Prostate gland (tissue), 2 donors: Measurements from ENCODE around the gene FCN2. TPM values are rescaled to one million over a fixed set of nuclear protein-coding genes. Genes with fewer than 3 reads are reported as not detected.

Experiments
- DNase-seq: peaks from one replicate; pipeline ENCODE4 v3.0.0-alpha.2; 2019; ENCODE audit warnings: low spot score
- H3K27ac ChIP-seq, 2 donors: fragments of 200-600 bp; sonication (generic); 2 replicates each; pipeline ENCODE4 v1.5.1; 2017 to 2019
- H3K27me3 ChIP-seq: fragments of 200-600 bp; sonication (generic); replicated peaks from 2 replicates; pipeline ENCODE4 v1.5.1; 2019; ENCODE audit not compliant: insufficient read depth
- H3K36me3 ChIP-seq, 2 donors: fragments of 200-600 bp; sonication (generic); 1 replicate in 1 of 2; 2 replicates in 1 of 2; pipeline versions ENCODE4 v1.5.1 to v1.8.1; 2017 to 2019
- H3K4me1 ChIP-seq: fragments of 200-600 bp; sonication (generic); replicated peaks from 2 replicates; pipeline ENCODE4 v1.5.1; 2019
- H3K4me3 ChIP-seq, 2 donors: fragments of 200-600 bp; sonication (generic); 2 replicates each; pipeline ENCODE4 v1.5.1; 2017 to 2019
- H3K9me3 ChIP-seq: fragments of 200-600 bp; sonication (generic); 2 replicates; pipeline ENCODE4 v1.5.1; 2017
- CTCF ChIP-seq, 4 experiments: fragments of 200-600 bp in 2 of 4; fragments of 450-650 bp in 2 of 4; sonication (generic) in 2 of 4; IDR thresholded peaks; 1 replicate in 3 of 4; 2 replicates in 1 of 4; pipeline ENCODE4 v1.5.1; 2016 to 2019; ENCODE audit warnings: antibody characterized with exemption in 4 of 4, mild to moderate bottlenecking in 2 of 4, moderate library complexity in 2 of 4
- POLR2A ChIP-seq: fragments of 450-650 bp; IDR thresholded peaks from one replicate; pipeline ENCODE4 v1.6.1; 2016; ENCODE audit warnings: antibody characterized with exemption, mild to moderate bottlenecking
- POLR2AphosphoS5 ChIP-seq: sonication (generic); formaldehyde crosslinking; IDR thresholded peaks from one replicate; pipeline ENCODE4 v1.6.1; 2017; ENCODE audit warnings: antibody characterized with exemption
- WGBS: methylation state at CpG from one replicate; pipeline ENCODE4 v1.1.5; 2018; 5-methylcytosine and 5-hydroxymethylcytosine counted together
- intact Hi-C: fragments of 100-400 bp; cut with DNase I; formaldehyde crosslinking; loops from one replicate; pipeline ENCODE4 v1.14.2; 2022
- total RNA-seq, 2 donors: library from RNA; depleted of rRNA; stranded (reverse); fragments of >200 nt; gene quantifications; one replicate each; pipeline ENCODE4 v1.1.0, GENCODE V29; 2016

The FCN2 gene
- total RNA-seq, 2 donors from 2014 or later = 2.4 TPM; not detected in 1

GRCh38 chr9:134846699-134847098 is 33.9 kb upstream of the FCN2 start:
- 89% methylated on average over 1 of the region's 1 CpG for WGBS
- intact Hi-C loops = no loop called here
- no peaks in the 10 kb centered on the region for H3K36me3 ChIP-seq
- H3K9me3 ChIP-seq = no peaks in the 10 kb centered on the region
- DNase-seq = no peak
- no peak overlapping the region for H3K4me3 ChIP-seq
- no peaks in the 10 kb centered on the region for H3K4me1 ChIP-seq
- TF ChIP-seq CTCF (IDR thresholded peaks at IDR 0.05) = no peak
- TF ChIP-seq POLR2AphosphoS5 = no peak
- no peak for TF ChIP-seq POLR2A
- H3K27ac ChIP-seq = no peak overlapping the region
- no peaks in the 10 kb centered on the region for H3K27me3 ChIP-seq

GRCh38 chr9:134847138-134847537 is 33.5 kb upstream of the FCN2 start:
- Histone ChIP-seq H3K4me1 (no peaks in the 10 kb centered on the region), H3K4me3 (no peak overlapping the region), H3K9me3 (no peaks in the 10 kb centered on the region), H3K36me3 (no peaks in the 10 kb centered on the region), H3K27me3 (no peaks in the 10 kb centered on the region), H3K27ac (no peak overlapping the region)
- intact Hi-C loops = no loop called here
- TF ChIP-seq CTCF (IDR thresholded peaks at IDR 0.05) = no peak
- TF ChIP-seq POLR2AphosphoS5 = no peak
- no peak for TF ChIP-seq POLR2A
- 90% methylated on average over 3 of the region's 3 CpGs for WGBS
- DNase-seq = no peak

GRCh38 chr9:134847752-134848432 is 32.7 kb upstream of the FCN2 start:
- H3K36me3 ChIP-seq = no peaks in the 10 kb centered on the region
- intact Hi-C loops = no loop called here
- 65% methylated on average over 13 of the region's 16 CpGs for WGBS
- no peak overlapping the region for H3K27ac ChIP-seq
- no peaks in the 10 kb centered on the region for H3K4me1 ChIP-seq
- TF ChIP-seq CTCF (IDR thresholded peaks at IDR 0.05) = no peak
- no peak for TF ChIP-seq POLR2AphosphoS5
- no peak for TF ChIP-seq POLR2A
- H3K9me3 ChIP-seq = no peaks in the 10 kb centered on the region
- no peak overlapping the region for H3K4me3 ChIP-seq
- no peak for DNase-seq
- H3K27me3 ChIP-seq = no peaks in the 10 kb centered on the region

- Histone ChIP-seq H3K4me1 (no peaks in the 10 kb centered on the region), H3K36me3 (no peaks in the 10 kb centered on the region), H3K27ac (no peak overlapping the region), H3K4me3 (no peak overlapping the region), H3K9me3 (no peaks in the 10 kb centered on the region), H3K27me3 (no peaks in the 10 kb centered on the region)
- TF ChIP-seq POLR2A (no peak), CTCF (IDR thresholded peaks at IDR 0.05) (no peak)
- WGBS = 91% methylated on average over 10 of the region's 10 CpGs
- DNase-seq = no peak
- intact Hi-C loops = no loop called here
Observed at GRCh38 chr9:134848504-134848903, 32.1 kb upstream of the FCN2 start.

- DNase-seq = no peak
- Histone ChIP-seq H3K4me1 (no peaks in the 10 kb centered on the region), H3K27ac (no peak overlapping the region), H3K36me3 (no peaks in the 10 kb centered on the region), H3K9me3 (no peaks in the 10 kb centered on the region), H3K4me3 (no peak overlapping the region), H3K27me3 (no peaks in the 10 kb centered on the region)
- intact Hi-C loops = no loop called here
- no peak for TF ChIP-seq CTCF (IDR thresholded peaks at IDR 0.05)
- TF ChIP-seq POLR2AphosphoS5 = no peak
- no peak for TF ChIP-seq POLR2A
- WGBS = 83% methylated on average over 9 of the region's 9 CpGs
Observed at GRCh38 chr9:134850611-134851010, 30.0 kb upstream of the FCN2 start.
